ENCODE results near the gene JARID2. TPM values are rescaled to one million over a fixed set of nuclear protein-coding genes. Genes with fewer than 3 reads are reported as not detected.

The JARID2 gene
- polyA plus RNA-seq, 1 donor from 2014 or later = 25.5 TPM

- no peak overlapping the region for H3K27ac ChIP-seq (ENCODE audit: low read length)
- H3K36me3 ChIP-seq (ENCODE audit: insufficient read depth, low read length) = no peaks in the 10 kb centered on the region
- no peaks in the 10 kb centered on the region for H3K9me2 ChIP-seq (ENCODE audit: insufficient read depth, low read length)
- no peaks in the 10 kb centered on the region for H4K20me1 ChIP-seq (ENCODE audit: insufficient read depth)
- no peak overlapping the region for H3K4me2 ChIP-seq (ENCODE audit: low read length)
- no peak overlapping the region for H3K4me3 ChIP-seq (ENCODE audit: low read length)
- H3K9me3 ChIP-seq (ENCODE audit: low read length) = no peaks in the 10 kb centered on the region
- no peak overlapping the region for H3K9ac ChIP-seq (ENCODE audit: low read length)
- no peaks in the 10 kb centered on the region for H3F3A ChIP-seq (ENCODE audit: insufficient read depth, low read length, poor library complexity, severe bottlenecking)
- no peaks in the 10 kb centered on the region for H3K27me3 ChIP-seq (ENCODE audit: insufficient read depth, low read depth, low read length)
- TF ChIP-seq SMC3 (conservative IDR thresholded peaks at IDR 0.05; ENCODE audit: poor library complexity) = no peak
- TF ChIP-seq CTCF (IDR thresholded peaks at IDR 0.05; ENCODE audit: poor library complexity, severe bottlenecking) = no peak
- TF ChIP-seq POLR2AphosphoS5 (IDR thresholded peaks at IDR 0.05) = no peak
- TF ChIP-seq REST (IDR thresholded peaks at IDR 0.05; ENCODE audit: borderline replicate concordance) = no peak
- TF ChIP-seq MXI1 (conservative IDR thresholded peaks at IDR 0.05; ENCODE audit: poor library complexity, severe bottlenecking) = no peak
- no peak for TF ChIP-seq TAF1 (IDR thresholded peaks at IDR 0.05; ENCODE audit: low read depth)
- no peak for TF ChIP-seq EZH2 (IDR thresholded peaks at IDR 0.05; ENCODE audit: borderline replicate concordance, insufficient read depth, low read length, poor library complexity, severe bottlenecking)
- TF ChIP-seq RAD21 (conservative IDR thresholded peaks at IDR 0.05) = no peak
- H2AFZ ChIP-seq (ENCODE audit: low read depth, low read length) = no peak overlapping the region
- H3K79me2 ChIP-seq (replicated peaks; ENCODE audit: insufficient read depth, low read length) = no peaks in the 10 kb centered on the region
These were observed 309.5 kb downstream of the JARID2 start for GRCh38 chr6:15555101-15556038.

GRCh38 chr6:15556711-15557110, 310.8 kb downstream of the JARID2 start:
- H3K9ac ChIP-seq (ENCODE audit: low read length) = no peak overlapping the region
- no peaks in the 10 kb centered on the region for H3K9me3 ChIP-seq (ENCODE audit: low read length)
- no peaks in the 10 kb centered on the region for H3K79me2 ChIP-seq (replicated peaks; ENCODE audit: insufficient read depth, low read length)
- H2AFZ ChIP-seq (ENCODE audit: low read depth, low read length) = no peak overlapping the region
- no peaks in the 10 kb centered on the region for H4K20me1 ChIP-seq (ENCODE audit: insufficient read depth)
- H3K4me2 ChIP-seq (ENCODE audit: low read length) = no peak overlapping the region
- H3K27me3 ChIP-seq (ENCODE audit: insufficient read depth, low read depth, low read length) = no peaks in the 10 kb centered on the region
- no peaks in the 10 kb centered on the region for H3K9me2 ChIP-seq (ENCODE audit: insufficient read depth, low read length)
- H3K4me3 ChIP-seq (ENCODE audit: low read length) = no peak overlapping the region
- TF ChIP-seq CTCF (IDR thresholded peaks at IDR 0.05; ENCODE audit: poor library complexity, severe bottlenecking) (no peak), POLR2AphosphoS5 (IDR thresholded peaks at IDR 0.05) (no peak), SMC3 (conservative IDR thresholded peaks at IDR 0.05; ENCODE audit: poor library complexity) (no peak), MXI1 (conservative IDR thresholded peaks at IDR 0.05; ENCODE audit: poor library complexity, severe bottlenecking) (no peak), REST (IDR thresholded peaks at IDR 0.05; ENCODE audit: borderline replicate concordance) (no peak), EP300 (conservative IDR thresholded peaks at IDR 0.05; ENCODE audit: poor library complexity, severe bottlenecking) (no peak), RAD21 (conservative IDR thresholded peaks at IDR 0.05) (no peak), TAF1 (IDR thresholded peaks at IDR 0.05; ENCODE audit: low read depth) (no peak), EZH2 (IDR thresholded peaks at IDR 0.05; ENCODE audit: borderline replicate concordance, insufficient read depth, low read length, poor library complexity, severe bottlenecking) (no peak)
- H3K36me3 ChIP-seq (ENCODE audit: insufficient read depth, low read length) = no peaks in the 10 kb centered on the region
- no peaks in the 10 kb centered on the region for H3F3A ChIP-seq (ENCODE audit: insufficient read depth, low read length, poor library complexity, severe bottlenecking)
- H3K27ac ChIP-seq (ENCODE audit: low read length) = no peak overlapping the region
